Neutrophil (primary cell): Measurements from ENCODE around the gene CUTA.

Experiments
- H3K27ac ChIP-seq: fragments of 200-600 bp; sonication (generic); 2 replicates; pipeline ENCODE4 v1.5.1; 2016; ENCODE audit warnings: mild to moderate bottlenecking, moderate library complexity
- H3K27me3 ChIP-seq: fragments of 200-600 bp; sonication (generic); 2 replicates; pipeline ENCODE4 v1.6.0; 2016; ENCODE audit warnings: mild to moderate bottlenecking
- H3K36me3 ChIP-seq: fragments of 200-600 bp; sonication (generic); 2 replicates; pipeline ENCODE4 v1.5.1; 2017
- H3K4me1 ChIP-seq, 2 experiments: fragments of 200-600 bp in 1 of 2; sonication (generic) in 1 of 2; 1 replicate in 1 of 2; 2 replicates in 1 of 2; pipeline versions ENCODE4 v1.5.1 to v1.6.1; 2013 to 2016; ENCODE audit warnings: low read depth in 1 of 2, low read length in 1 of 2, mild to moderate bottlenecking in 1 of 2, moderate library complexity in 1 of 2; ENCODE audit not compliant: control insufficient read depth in 1 of 2, insufficient read depth in 1 of 2
- H3K4me3 ChIP-seq, 2 experiments: fragments of 200-600 bp in 1 of 2; sonication (generic) in 1 of 2; 1 replicate in 1 of 2; 2 replicates in 1 of 2; pipeline ENCODE4 v1.5.1; 2013 to 2016; ENCODE audit warnings: low read depth in 1 of 2, low read length in 1 of 2, mild to moderate bottlenecking in 1 of 2, moderate library complexity in 1 of 2
- H3K9me3 ChIP-seq: fragments of 200-600 bp; sonication (generic); 2 replicates; pipeline ENCODE4 v1.5.1; 2016
- CTCF ChIP-seq: fragments of 200-600 bp; sonication (generic); IDR thresholded peaks from 2 replicates; pipeline ENCODE4 v1.5.1; 2016; ENCODE audit warnings: antibody characterized with exemption

Gene CUTA

DNA sequence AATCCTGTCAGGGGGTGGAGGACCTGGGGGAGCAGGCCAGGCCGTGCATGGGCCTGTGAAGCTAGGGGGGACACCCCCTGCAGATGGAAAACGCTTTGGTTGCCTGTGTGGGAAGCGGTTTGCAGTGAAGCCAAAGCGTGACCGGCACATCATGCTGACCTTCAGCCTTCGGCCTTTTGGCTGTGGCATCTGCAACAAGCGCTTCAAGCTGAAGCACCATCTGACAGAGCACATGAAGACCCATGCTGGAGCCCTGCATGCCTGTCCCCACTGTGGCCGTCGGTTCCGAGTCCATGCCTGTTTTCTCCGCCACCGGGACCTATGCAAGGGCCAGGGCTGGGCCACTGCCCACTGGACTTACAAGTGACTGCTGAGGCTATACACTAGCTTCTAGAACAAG lies 38.2 kb upstream of the CUTA start:
- Histone ChIP-seq H3K9me3 (no peaks in the 10 kb centered on the region), H3K27me3 (no peaks in the 10 kb centered on the region), H3K4me3 (no peak overlapping the region), H3K4me1 (peaks cover 38 to 43% of the 10 kb centered on the region in 2 experiments), H3K27ac (no peak overlapping the region), H3K36me3 (no peaks in the 10 kb centered on the region)
- no peak for TF ChIP-seq CTCF

- no peaks in the 10 kb centered on the region for H3K36me3 ChIP-seq
- peak overlapping the region; percentile 88 to 89 for H3K4me3 ChIP-seq
- H3K27me3 ChIP-seq, result no peaks in the 10 kb centered on the region
- H3K27ac ChIP-seq, result no peak overlapping the region
- no peaks in the 10 kb centered on the region for H3K9me3 ChIP-seq
- H3K4me1 ChIP-seq, result peaks cover 49 to 54% of the 10 kb centered on the region in 2 experiments
- TF ChIP-seq CTCF, result no peak
Observed at GRCh38 chr6:33455051-33455450, 37.1 kb upstream of the CUTA start.

GRCh38 chr6:33454009-33454946 lies 36.4 kb upstream of the CUTA start, which contains the start of gene ZBTB9:
Gene ZBTB9, plus strand, starts transcription at chr6:33454576. Its CDS starts 525 bp downstream, at chr6:33455101.
- Histone ChIP-seq H3K27me3 (no peaks in the 10 kb centered on the region), H3K4me1 (peaks cover 57 to 62% of the 10 kb centered on the region in 2 experiments), H3K36me3 (no peaks in the 10 kb centered on the region), H3K9me3 (no peaks in the 10 kb centered on the region), H3K27ac (peak within 1 kb of the TSS; percentile 87), H3K4me3 (peak within 1 kb of the TSS; percentile 88 to 89)
- peak; percentile 59 for TF ChIP-seq CTCF

- peaks cover 65 to 69% of the 10 kb centered on the region in 2 experiments for H3K4me1 ChIP-seq
- no peaks in the 10 kb centered on the region for H3K27me3 ChIP-seq
- no peak for TF ChIP-seq CTCF
Observed at GRCh38 chr6:33453393-33454008, 35.6 kb upstream of the CUTA start.

DNA sequence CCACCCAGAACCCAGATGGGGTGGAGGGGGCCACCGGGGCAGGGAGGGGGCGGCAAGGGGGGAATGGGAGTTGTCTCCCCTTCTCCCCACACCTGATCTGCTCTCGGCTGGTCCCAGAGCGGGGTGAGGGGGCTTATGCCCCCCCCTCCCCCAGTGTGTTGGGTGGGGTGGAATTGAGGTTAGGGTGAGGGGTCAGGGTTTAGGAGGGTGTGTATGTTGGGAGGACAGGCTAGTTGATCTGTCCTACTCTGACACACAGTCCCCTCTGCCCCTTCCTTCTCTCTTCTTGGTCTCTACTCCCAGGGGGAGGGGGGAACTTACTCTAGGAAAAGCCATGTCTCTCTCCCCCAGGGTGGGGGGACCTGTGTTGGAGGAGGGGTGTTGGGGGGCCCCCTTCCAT lies 34.6 kb upstream of the CUTA start:
- Histone ChIP-seq H3K27me3 (no peaks in the 10 kb centered on the region), H3K36me3 (no peaks in the 10 kb centered on the region), H3K9me3 (no peaks in the 10 kb centered on the region), H3K4me3 (peak overlapping the region in 1 of 2 experiments; percentile 13), H3K27ac (peak overlapping the region; percentile 87), H3K4me1 (peaks cover 75 to 79% of the 10 kb centered on the region in 2 experiments)
- no peak for TF ChIP-seq CTCF

More at GRCh38 chr6:33453393-33454008, 35.6 kb upstream of the CUTA start:
- peak overlapping the region; percentile 87 for H3K27ac ChIP-seq
- H3K36me3 ChIP-seq, result no peaks in the 10 kb centered on the region
- peak overlapping the region; percentile 88 to 89 for H3K4me3 ChIP-seq
- no peaks in the 10 kb centered on the region for H3K9me3 ChIP-seq
